Stimulated activated CD4-positive, alpha-beta T cell treated with anti-CD3 and anti-CD28 coated beads, Interleukin-1b, Interleukin-23, amount 100 ng/mL, for 24 hours (primary cell): ENCODE data around the gene SAMSN1.

ENCODE experiments used
- DNase-seq, 4 experiments: peaks; one replicate each; pipeline ENCODE4 v3.0.0-alpha.2; 2020; ENCODE audit warnings: low read depth in 4 of 4, low spot score in 1 of 4

Gene SAMSN1

DNA sequence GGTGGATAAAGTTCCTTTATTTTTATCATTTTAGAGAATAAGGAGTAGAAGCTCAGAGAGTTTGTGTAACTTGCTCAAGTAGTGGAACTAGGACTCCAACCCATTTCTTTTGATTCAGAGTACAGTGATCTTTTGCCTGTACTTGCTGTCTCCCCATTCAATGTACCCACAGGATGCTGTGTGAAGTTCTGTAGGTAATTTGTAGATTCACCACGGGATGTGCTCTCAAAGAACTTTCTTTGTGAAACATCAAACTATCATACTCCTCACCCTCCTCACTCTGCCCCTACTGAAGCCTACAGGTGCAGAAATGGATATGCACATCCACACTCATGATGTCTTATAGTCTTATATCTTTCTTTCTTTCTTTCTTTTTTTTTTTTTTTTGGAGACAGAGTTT lies 97.3 kb downstream of the SAMSN1 start:
- DNase-seq: no peak

DNA sequence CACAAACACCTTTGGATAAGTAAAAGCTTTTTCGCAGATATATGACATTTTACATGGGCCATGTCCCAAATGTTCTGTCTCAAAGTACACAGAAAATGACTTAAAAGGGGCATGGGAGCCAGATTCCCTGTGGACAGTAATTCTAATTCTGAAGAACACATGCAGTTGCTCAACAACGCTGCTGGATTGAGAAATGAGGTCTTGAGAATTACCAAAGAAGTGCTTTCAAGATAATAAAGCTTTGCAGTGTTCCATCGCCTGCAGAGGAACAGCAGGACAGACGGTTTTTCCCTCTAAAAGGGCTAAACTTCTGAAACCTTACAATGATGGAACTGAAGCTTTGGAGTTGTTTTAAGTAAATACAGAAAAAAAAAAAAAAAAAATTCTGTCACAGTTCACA lies 107.9 kb downstream of the SAMSN1 start:
- no peak for DNase-seq

DNA sequence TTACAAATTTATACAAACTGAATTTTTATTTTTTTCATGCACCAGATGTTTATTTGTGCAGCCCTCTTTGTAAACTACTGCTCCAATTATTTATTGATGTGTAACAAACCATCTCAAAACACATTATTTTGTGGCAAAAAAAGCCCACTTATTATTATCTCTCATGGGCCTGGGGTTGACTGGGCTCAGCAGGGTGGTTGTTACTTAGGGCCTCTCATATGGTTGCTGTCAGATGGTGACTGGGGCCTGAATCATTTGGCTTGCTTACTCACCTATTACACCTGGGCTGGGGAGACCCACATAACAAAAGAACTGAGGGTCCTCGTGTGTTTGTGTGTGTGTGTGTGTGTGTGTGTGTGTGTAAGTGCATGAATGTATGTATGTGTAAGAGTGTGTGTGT lies 110.7 kb downstream of the SAMSN1 start:
- no peak for DNase-seq
